Inflammatory macrophage treated with lipopolysaccharide for 1 hour (primary cell): ENCODE results near the gene ZDHHC23.

Source experiments
- DNase-seq, 2 donors: peaks; one replicate each; pipeline ENCODE4 v3.0.0-alpha.2; 2020 to 2022

Gene ZDHHC23

GRCh38 chr3:114011059-114011797, 63.4 kb downstream of the ZDHHC23 start:
- no peak for DNase-seq
